C4-2B (cell line): Measurements from ENCODE around the gene GRM4.

Source experiments
- H3K27ac ChIP-seq: fragments of 450-650 bp; 2 replicates; pipeline ENCODE4 v1.5.1; 2017
- CTCF ChIP-seq: fragments of 450-650 bp; conservative IDR thresholded peaks from 2 replicates; pipeline ENCODE4 v1.5.1; 2017; ENCODE audit warnings: mild to moderate bottlenecking
- ZFX ChIP-seq: fragments of 450-650 bp; IDR thresholded peaks from 2 replicates; pipeline ENCODE4 v1.6.1; 2017

Gene GRM4

GRCh38 chr6:34110610-34111009 lies 35.3 kb downstream of the GRM4 start:
- no peak for TF ChIP-seq ZFX
- no peak overlapping the region for H3K27ac ChIP-seq

- no peak overlapping the region for H3K27ac ChIP-seq
- TF ChIP-seq CTCF, result no peak
- no peak for TF ChIP-seq ZFX
Observed at GRCh38 chr6:34108176-34108575, 37.7 kb downstream of the GRM4 start.

GRCh38 chr6:34106900-34107299 lies 39.0 kb downstream of the GRM4 start:
- no peak for TF ChIP-seq ZFX
- TF ChIP-seq CTCF, result no peak
- no peak overlapping the region for H3K27ac ChIP-seq

- H3K27ac ChIP-seq, result no peak overlapping the region
- no peak for TF ChIP-seq ZFX
- no peak for TF ChIP-seq CTCF
Observed at GRCh38 chr6:34106421-34106820, 39.5 kb downstream of the GRM4 start.

- TF ChIP-seq ZFX (no peak), CTCF (no peak)
- no peak overlapping the region for H3K27ac ChIP-seq
Observed at GRCh38 chr6:34104628-34105027, 41.3 kb downstream of the GRM4 start.

- TF ChIP-seq ZFX (no peak), CTCF (no peak)
- H3K27ac ChIP-seq, result no peak overlapping the region
Observed at GRCh38 chr6:34104186-34104585, 41.7 kb downstream of the GRM4 start.

GRCh38 chr6:34103321-34103720 lies 42.6 kb downstream of the GRM4 start:
- TF ChIP-seq CTCF (no peak), ZFX (no peak)
- H3K27ac ChIP-seq, result no peak overlapping the region

- H3K27ac ChIP-seq, result no peak overlapping the region
- TF ChIP-seq CTCF (no peak), ZFX (no peak)
Observed at GRCh38 chr6:34102696-34103095, 43.2 kb downstream of the GRM4 start.
